HL-60 (cell line): ENCODE data around the gene LARP6.
"Not testable (repeated sequence)": the region's sequence is repeated elsewhere in the genome, so short reads cannot be mapped to it uniquely, and the experiment has no call there.

Experiments
- DNase-seq, 2 experiments: peaks; one replicate each; pipeline ENCODE4 v3.0.0-alpha.2; 2010 to 2020; ENCODE audit warnings: low read depth in 1 of 2, low spot score in 1 of 2
- H3K27ac ChIP-seq: fragments of 250-450 bp; sonication (Bioruptor Pico); replicated peaks from 2 replicates; pipeline ENCODE4 v1.5.1; 2020; ENCODE audit warnings: mild to moderate bottlenecking, moderate library complexity
- H3K27me3 ChIP-seq: fragments of 250-450 bp; sonication (Bioruptor Pico); 2 replicates; pipeline ENCODE4 v1.5.1; 2021; ENCODE audit warnings: mild to moderate bottlenecking, moderate library complexity; ENCODE audit not compliant: insufficient read depth, poor library complexity, severe bottlenecking
- H3K4me3 ChIP-seq: replicated peaks from 2 replicates; pipeline ENCODE4 v1.5.1; 2011; ENCODE audit warnings: mild to moderate bottlenecking, control low read depth, low read length; ENCODE audit not compliant: insufficient read depth
- CTCF ChIP-seq: IDR thresholded peaks from one replicate; pipeline ENCODE4 v1.5.1; 2011; ENCODE audit warnings: low read length, control low read depth, inconsistent platforms; ENCODE audit not compliant: insufficient read depth
- GABPA ChIP-seq: IDR thresholded peaks from 2 replicates; pipeline ENCODE4 v1.6.1; 2012; ENCODE audit warnings: low read depth
- POLR2AphosphoS5 ChIP-seq: IDR thresholded peaks from 2 replicates; pipeline ENCODE4 v1.6.1; 2012; ENCODE audit warnings: low read depth
- REST ChIP-seq: IDR thresholded peaks from 2 replicates; pipeline ENCODE4 v1.6.1; 2012; ENCODE audit warnings: low read depth; ENCODE audit not compliant: insufficient replicate concordance
- SPI1 ChIP-seq: IDR thresholded peaks from 2 replicates; pipeline ENCODE4 v1.6.1; 2012; ENCODE audit warnings: low read depth, mild to moderate bottlenecking, borderline replicate concordance

Gene LARP6

GRCh38 chr15:70859998-70860397, 6.0 kb upstream of the LARP6 start:
- TF ChIP-seq SPI1 (no peak), POLR2AphosphoS5 (no peak), REST (no peak), CTCF (no peak), GABPA (no peak)
- no peak for DNase-seq
- Histone ChIP-seq H3K4me3 (no peak overlapping the region), H3K27ac (no peak overlapping the region), H3K27me3 (peaks cover 10% of the 10 kb centered on the region)

- H3K27me3 ChIP-seq, result peaks cover 15% of the 10 kb centered on the region
- H3K4me3 ChIP-seq, result no peak overlapping the region
- TF ChIP-seq GABPA (no peak), SPI1 (no peak), POLR2AphosphoS5 (no peak), REST (no peak), CTCF (no peak)
- no peak overlapping the region for H3K27ac ChIP-seq
- DNase-seq, result no peak
Measured at GRCh38 chr15:70859322-70859908, 5.5 kb upstream of the LARP6 start.

GRCh38 chr15:70858614-70859321, 4.8 kb upstream of the LARP6 start:
- H3K27me3 ChIP-seq, result peaks cover 18% of the 10 kb centered on the region
- DNase-seq, H3K27ac ChIP-seq, H3K4me3 ChIP-seq: not testable (repeated sequence)

- no peak overlapping the region for H3K4me3 ChIP-seq
- TF ChIP-seq SPI1 (no peak), REST (no peak), POLR2AphosphoS5 (no peak), GABPA (no peak), CTCF (no peak)
- no peak overlapping the region for H3K27ac ChIP-seq
- H3K27me3 ChIP-seq, result peaks cover 25% of the 10 kb centered on the region
- DNase-seq, result no peak
Measured at GRCh38 chr15:70857562-70858285, 3.8 kb upstream of the LARP6 start.
